OCI-LY3 (cell line): ENCODE results near the gene KDM5C.
A peak's percentile ranks its signal among the peaks of the same experiment; 100 is the strongest.

Experiments
- H2AFZ ChIP-seq: fragments of 200-600, 300-600 bp; shearing (Covaris generic); 2 replicates; pipeline ENCODE4 v1.6.0; 2014; ENCODE audit warnings: antibody characterized with exemption, low read depth, low read length
- H3K27ac ChIP-seq: fragments of 200-600, 300-600 bp; sonication (generic); 2 replicates; pipeline ENCODE4 v1.5.1; 2014; ENCODE audit warnings: mild to moderate bottlenecking, low read length, moderate library complexity, mixed read lengths
- H3K27me3 ChIP-seq: fragments of 200-600, 300-600 bp; sonication (generic); 2 replicates; pipeline ENCODE4 v1.6.1; 2014; ENCODE audit warnings: low read depth, low read length, mixed read lengths
- H3K36me3 ChIP-seq: fragments of 200-600, 300-600 bp; sonication (generic); replicated peaks from 2 replicates; pipeline ENCODE3; 2014; ENCODE audit warnings: low read depth, low read length, mixed read lengths
- H3K4me1 ChIP-seq: fragments of 300-600, 200-600 bp; sonication (generic); 2 replicates; pipeline ENCODE4 v1.6.1; 2014; ENCODE audit warnings: low read length, mixed read lengths
- H3K4me2 ChIP-seq: fragments of 200-600, 300-600 bp; sonication (generic); 2 replicates; pipeline ENCODE4 v1.6.1; 2014; ENCODE audit warnings: low read length, mixed read lengths
- H3K4me3 ChIP-seq: fragments of 300-600, 200-600 bp; sonication (generic); 2 replicates; pipeline ENCODE4 v1.5.1; 2014; ENCODE audit warnings: antibody characterized with exemption, mild to moderate bottlenecking, low read length, moderate library complexity
- H3K79me2 ChIP-seq: fragments of 300-600, 200-600 bp; shearing (Covaris generic); 2 replicates; pipeline ENCODE4 v1.6.1; 2014; ENCODE audit warnings: mild to moderate bottlenecking, low read length, mixed read lengths
- H3K9ac ChIP-seq: fragments of 300-600, 200-600 bp; shearing (Covaris generic); 2 replicates; pipeline ENCODE4 v1.6.0; 2014; ENCODE audit warnings: mild to moderate bottlenecking, low read length, moderate library complexity
- H3K9me3 ChIP-seq: fragments of 200-600, 300-600 bp; shearing (Covaris generic); 2 replicates; pipeline ENCODE4 v1.6.1; 2014; ENCODE audit warnings: low read length, mixed read lengths; ENCODE audit not compliant: insufficient read depth
- H4K20me1 ChIP-seq: fragments of 200-600, 300-600 bp; sonication (generic); 2 replicates; pipeline ENCODE4 v1.6.1; 2016; ENCODE audit warnings: low read length, mixed read lengths; ENCODE audit not compliant: insufficient read depth
- EZH2phosphoT487 ChIP-seq: fragments of 200-600 bp; shearing (Covaris generic); IDR thresholded peaks from 2 replicates; pipeline ENCODE4 v1.6.1; 2018; ENCODE audit warnings: antibody characterized with exemption, mixed run types, low read depth
- TF ChIP-seq, protein P1 (sequence below): fragments of 200-600, 300-600 bp; sonication (generic); IDR thresholded peaks from 2 replicates; pipeline ENCODE4 v1.5.1; 2014; ENCODE audit warnings: antibody characterized with exemption, low read length, low read depth

Gene KDM5C

DNA sequence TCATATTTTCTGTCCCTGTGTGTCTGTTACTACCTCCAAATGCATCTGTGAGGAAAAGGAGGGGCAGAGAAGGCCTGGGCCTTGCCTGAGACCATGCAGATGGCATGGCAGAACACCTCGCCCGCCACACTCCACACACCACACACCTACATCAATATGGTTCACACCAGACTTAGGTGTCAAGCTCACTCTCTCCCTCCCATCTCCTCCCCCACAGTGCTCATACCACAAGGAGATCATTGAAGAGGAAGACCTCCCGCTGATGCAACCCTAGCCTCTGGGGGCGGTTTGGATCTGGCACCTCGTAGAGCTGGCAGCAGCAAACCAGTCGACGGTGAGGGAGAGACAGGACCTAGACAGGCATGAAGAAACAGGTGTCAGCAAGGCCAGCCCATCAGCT, 16.6 kb upstream of the KDM5C start:
- Histone ChIP-seq H3K9me3 (no peaks in the 10 kb centered on the region), H3K9ac (no peak overlapping the region), H3K27me3 (no peaks in the 10 kb centered on the region), H2AFZ (no peak overlapping the region), H3K4me2 (no peak overlapping the region), H3K79me2 (no peaks in the 10 kb centered on the region), H4K20me1 (no peaks in the 10 kb centered on the region), H3K27ac (no peak overlapping the region), H3K4me1 (no peaks in the 10 kb centered on the region), H3K4me3 (no peak overlapping the region), H3K36me3 (no peaks in the 10 kb centered on the region)
- no peak for TF ChIP-seq EZH2phosphoT487
- TF ChIP-seq, protein P1, sequence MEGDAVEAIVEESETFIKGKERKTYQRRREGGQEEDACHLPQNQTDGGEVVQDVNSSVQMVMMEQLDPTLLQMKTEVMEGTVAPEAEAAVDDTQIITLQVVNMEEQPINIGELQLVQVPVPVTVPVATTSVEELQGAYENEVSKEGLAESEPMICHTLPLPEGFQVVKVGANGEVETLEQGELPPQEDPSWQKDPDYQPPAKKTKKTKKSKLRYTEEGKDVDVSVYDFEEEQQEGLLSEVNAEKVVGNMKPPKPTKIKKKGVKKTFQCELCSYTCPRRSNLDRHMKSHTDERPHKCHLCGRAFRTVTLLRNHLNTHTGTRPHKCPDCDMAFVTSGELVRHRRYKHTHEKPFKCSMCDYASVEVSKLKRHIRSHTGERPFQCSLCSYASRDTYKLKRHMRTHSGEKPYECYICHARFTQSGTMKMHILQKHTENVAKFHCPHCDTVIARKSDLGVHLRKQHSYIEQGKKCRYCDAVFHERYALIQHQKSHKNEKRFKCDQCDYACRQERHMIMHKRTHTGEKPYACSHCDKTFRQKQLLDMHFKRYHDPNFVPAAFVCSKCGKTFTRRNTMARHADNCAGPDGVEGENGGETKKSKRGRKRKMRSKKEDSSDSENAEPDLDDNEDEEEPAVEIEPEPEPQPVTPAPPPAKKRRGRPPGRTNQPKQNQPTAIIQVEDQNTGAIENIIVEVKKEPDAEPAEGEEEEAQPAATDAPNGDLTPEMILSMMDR = no peak

DNA sequence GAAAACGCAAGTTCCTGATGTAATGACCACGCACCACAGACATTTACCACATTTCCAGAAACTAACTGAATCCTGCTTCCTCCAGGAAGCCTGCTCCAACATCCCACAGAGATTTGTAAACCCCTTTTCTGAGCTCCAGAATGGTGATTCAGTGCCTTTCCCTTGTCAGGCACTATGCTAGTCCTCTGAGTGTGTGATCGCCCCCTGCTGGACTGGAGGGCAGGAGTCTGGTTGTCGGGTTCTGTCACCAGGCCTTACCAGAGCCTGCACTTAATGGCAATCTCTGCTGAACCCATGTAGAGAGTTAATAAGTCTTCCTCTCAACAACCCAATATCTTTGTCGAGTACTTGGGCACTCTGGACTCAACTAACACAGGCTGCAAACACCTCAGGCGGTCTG, 14.5 kb upstream of the KDM5C start:
- TF ChIP-seq, protein P1 = peak; percentile 26
- TF ChIP-seq EZH2phosphoT487 = no peak
- Histone ChIP-seq H3K27me3 (no peaks in the 10 kb centered on the region), H3K9ac (no peak overlapping the region), H3K4me1 (no peaks in the 10 kb centered on the region), H3K4me3 (no peak overlapping the region), H3K27ac (no peak overlapping the region), H3K4me2 (no peak overlapping the region), H3K79me2 (no peaks in the 10 kb centered on the region), H4K20me1 (no peaks in the 10 kb centered on the region), H3K9me3 (no peaks in the 10 kb centered on the region), H2AFZ (no peak overlapping the region), H3K36me3 (no peaks in the 10 kb centered on the region)

DNA sequence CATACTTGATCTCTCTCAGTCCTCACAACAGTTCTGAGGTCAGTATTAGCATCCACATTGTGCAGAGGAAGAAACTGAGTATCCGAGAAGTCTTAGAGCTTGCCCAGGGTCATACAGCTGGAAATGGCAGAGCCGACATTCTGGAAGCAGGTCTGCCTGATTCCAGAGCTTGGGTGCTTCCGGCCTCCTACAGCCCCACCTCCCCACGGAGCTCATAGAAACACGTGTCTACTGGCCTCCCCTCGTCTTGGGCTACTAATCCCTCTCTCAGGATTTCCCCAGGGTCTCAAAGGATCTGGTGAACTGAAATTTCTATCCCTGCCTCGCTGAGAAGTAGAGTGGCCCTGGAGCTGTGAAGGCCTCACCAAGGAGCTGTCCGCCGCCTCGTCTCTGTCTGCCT, 12.0 kb upstream of the KDM5C start:
- H3K9me3 ChIP-seq = no peaks in the 10 kb centered on the region
- H3K36me3 ChIP-seq = no peaks in the 10 kb centered on the region
- TF ChIP-seq EZH2phosphoT487 = no peak
- no peaks in the 10 kb centered on the region for H3K79me2 ChIP-seq
- H3K27ac ChIP-seq = no peak overlapping the region
- no peak overlapping the region for H3K4me2 ChIP-seq
- no peaks in the 10 kb centered on the region for H4K20me1 ChIP-seq
- H3K4me3 ChIP-seq = no peak overlapping the region
- H2AFZ ChIP-seq = no peak overlapping the region
- no peaks in the 10 kb centered on the region for H3K27me3 ChIP-seq
- no peaks in the 10 kb centered on the region for H3K4me1 ChIP-seq
- no peak overlapping the region for H3K9ac ChIP-seq

DNA sequence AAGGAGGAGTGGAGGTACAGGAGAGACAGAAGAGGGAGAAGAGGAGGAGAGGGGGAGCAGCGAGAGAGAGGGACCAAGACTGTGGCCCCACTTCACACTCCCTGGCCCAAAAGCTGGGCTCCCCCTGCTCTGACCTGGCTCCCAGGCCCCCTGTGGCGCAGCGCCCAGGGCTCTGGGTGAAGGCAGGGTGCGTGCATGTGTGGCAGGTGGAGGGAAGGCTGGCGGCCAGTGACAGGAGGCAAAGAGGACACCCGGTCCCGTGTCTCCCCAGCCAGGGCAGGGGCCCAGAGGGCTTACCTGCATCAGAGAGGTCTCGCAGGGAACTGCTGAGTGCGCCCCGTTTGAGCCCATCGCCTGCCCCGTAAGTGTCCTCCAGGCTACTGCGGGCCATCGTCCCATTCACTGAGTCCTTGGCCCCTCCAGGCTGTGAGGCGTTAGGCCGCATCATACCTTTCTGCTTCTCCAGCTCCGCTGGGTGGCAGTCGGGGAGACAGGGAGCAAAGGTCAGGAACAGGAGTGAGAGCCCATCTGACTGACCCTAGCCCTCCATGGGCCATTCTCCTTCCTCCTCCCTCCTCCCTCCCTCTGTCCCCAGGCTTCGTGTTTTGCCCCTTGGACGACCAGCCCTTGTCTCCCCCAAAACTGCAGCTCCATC, 11.1 kb upstream of the KDM5C start:
- H3K36me3 ChIP-seq = no peaks in the 10 kb centered on the region
- no peaks in the 10 kb centered on the region for H3K79me2 ChIP-seq
- no peak overlapping the region for H3K27ac ChIP-seq
- no peaks in the 10 kb centered on the region for H4K20me1 ChIP-seq
- no peaks in the 10 kb centered on the region for H3K9me3 ChIP-seq
- no peaks in the 10 kb centered on the region for H3K4me1 ChIP-seq
- TF ChIP-seq, protein P1 = no peak
- no peak for TF ChIP-seq EZH2phosphoT487
- H3K4me2 ChIP-seq = no peak overlapping the region
- H3K27me3 ChIP-seq = no peaks in the 10 kb centered on the region
- no peak overlapping the region for H2AFZ ChIP-seq
- no peak overlapping the region for H3K9ac ChIP-seq
- no peak overlapping the region for H3K4me3 ChIP-seq
